ENCODE measurements around the gene TSC2. TPM values are rescaled to one million over a fixed set of nuclear protein-coding genes. Genes with fewer than 3 reads are reported as not detected.

The TSC2 gene
- total RNA-seq, 2 experiments from 2014 or later: 56.6 to 63.9 TPM

- CTCF ChIA-PET: no interaction called here
- POLR2A ChIA-PET: interaction anchor here (0.8 kb wide), 1 partner anchor 8 kb away, joined by 3 read pairs; the partner anchor contains the start of genes NTHL1 and TSC2
- intact Hi-C loops (cut with micrococcal nuclease): no loop called here
Measured at GRCh38 chr16:2056077-2056476, 8.3 kb downstream of the TSC2 start.

DNA sequence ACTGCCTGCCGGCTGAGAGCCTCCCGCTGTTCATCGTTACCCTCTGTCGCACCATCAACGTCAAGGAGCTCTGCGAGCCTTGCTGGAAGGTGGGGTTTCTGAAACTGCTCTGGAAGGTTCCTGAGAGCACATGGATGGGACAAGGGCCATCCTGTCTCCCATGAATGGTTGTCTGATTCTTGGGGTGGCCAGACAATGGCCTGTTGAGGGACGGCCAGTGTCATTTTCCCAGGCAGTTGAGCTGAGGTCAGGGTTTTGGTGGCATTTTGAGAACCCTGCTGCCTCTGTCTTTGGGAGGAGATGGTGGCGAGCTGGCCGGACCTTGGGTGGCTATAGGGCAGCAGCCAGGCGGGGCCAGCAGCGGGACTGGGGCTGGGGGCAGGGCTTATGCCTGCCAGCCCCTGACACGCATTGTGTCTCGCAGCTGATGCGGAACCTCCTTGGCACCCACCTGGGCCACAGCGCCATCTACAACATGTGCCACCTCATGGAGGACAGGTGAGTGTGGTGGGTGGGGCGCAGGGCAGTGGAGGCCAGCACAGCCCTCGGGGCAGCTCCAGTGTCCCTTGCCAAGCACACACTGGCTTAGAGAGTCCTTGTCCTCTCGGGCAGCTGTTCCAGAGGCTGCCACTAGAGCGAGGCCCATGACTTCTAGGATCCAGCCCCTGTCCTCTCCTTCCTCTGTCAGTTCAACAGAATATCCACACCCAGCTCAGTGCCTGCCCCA, 9.1 kb downstream of the TSC2 start:
- intact Hi-C loops (cut with micrococcal nuclease): no loop called here
- Mint-ChIP-seq H3K4me3 (no peak overlapping the region), H3K27ac (no peak overlapping the region), H3K9me3 (no peaks in the 10 kb centered on the region), H3K27me3 (no peaks in the 10 kb centered on the region), H3K36me3 (peaks cover 5% of the 10 kb centered on the region), H3K4me1 (ENCODE audit: low read depth) (no peaks in the 10 kb centered on the region)
- POLR2A ChIA-PET: interaction anchor here (0.8 kb wide), 1 partner anchor 9 kb away, joined by 3 read pairs; the partner anchor contains the start of genes NTHL1 and TSC2
- CTCF ChIA-PET: interaction anchor here (0.8 to 0.9 kb wide), 2 partner anchors 9 to 53 kb away, joined by 3 to 6 read pairs; partner anchors contain the start of genes NTHL1 and TSC2
- DNase-seq: no peak

More at GRCh38 chr16:2056077-2056476, 8.3 kb downstream of the TSC2 start:
- Mint-ChIP-seq H3K36me3 (peaks cover 5% of the 10 kb centered on the region), H3K27ac (no peak overlapping the region), H3K4me1 (ENCODE audit: low read depth) (no peaks in the 10 kb centered on the region), H3K4me3 (no peak overlapping the region), H3K9me3 (no peaks in the 10 kb centered on the region), H3K27me3 (no peaks in the 10 kb centered on the region)
- no peak for DNase-seq

- no peaks in the 10 kb centered on the region for H3K9me3 Mint-ChIP-seq
- no peaks in the 10 kb centered on the region for H3K27me3 Mint-ChIP-seq
- no peak overlapping the region for H3K27ac Mint-ChIP-seq
- H3K4me1 Mint-ChIP-seq (ENCODE audit: low read depth): no peaks in the 10 kb centered on the region
- H3K36me3 Mint-ChIP-seq: peaks cover 5% of the 10 kb centered on the region
- CTCF ChIA-PET: interaction anchor here (0.9 kb wide), 1 partner anchor 53 kb away, joined by 3 read pairs; no protein-coding TSS in a partner anchor
- DNase-seq: no peak
- POLR2A ChIA-PET: no interaction called here
- intact Hi-C loops (cut with micrococcal nuclease): no loop called here
- H3K4me3 Mint-ChIP-seq: no peak overlapping the region
Measured at GRCh38 chr16:2057438-2057837, 9.7 kb downstream of the TSC2 start.

GRCh38 chr16:2058420-2058819, 10.6 kb downstream of the TSC2 start:
- no peak overlapping the region for H3K4me3 Mint-ChIP-seq
- no peak overlapping the region for H3K27ac Mint-ChIP-seq
- H3K27me3 Mint-ChIP-seq: no peaks in the 10 kb centered on the region
- ChIA-PET CTCF (no interaction called here), POLR2A (no interaction called here)
- intact Hi-C loops (cut with micrococcal nuclease): no loop called here
- peaks cover 5% of the 10 kb centered on the region for H3K36me3 Mint-ChIP-seq
- H3K9me3 Mint-ChIP-seq: no peaks in the 10 kb centered on the region
- H3K4me1 Mint-ChIP-seq (ENCODE audit: low read depth): no peaks in the 10 kb centered on the region
- DNase-seq: no peak

GRCh38 chr16:2058872-2059271, 11.1 kb downstream of the TSC2 start:
- Mint-ChIP-seq H3K27me3 (no peaks in the 10 kb centered on the region), H3K9me3 (no peaks in the 10 kb centered on the region), H3K4me3 (no peak overlapping the region), H3K27ac (no peak overlapping the region), H3K36me3 (peaks cover 3% of the 10 kb centered on the region), H3K4me1 (ENCODE audit: low read depth) (no peaks in the 10 kb centered on the region)
- no peak for DNase-seq
- ChIA-PET POLR2A (interaction anchor here (0.6 kb wide), 1 partner anchor 95 kb away, joined by 4 read pairs; no protein-coding TSS in a partner anchor), CTCF (no interaction called here)
- intact Hi-C loops (cut with micrococcal nuclease): no loop called here

GRCh38 chr16:2060346-2060745, 12.6 kb downstream of the TSC2 start:
- peaks cover 2% of the 10 kb centered on the region for H3K36me3 Mint-ChIP-seq
- no peaks in the 10 kb centered on the region for H3K4me1 Mint-ChIP-seq (ENCODE audit: low read depth)
- intact Hi-C loops (cut with micrococcal nuclease): no loop called here
- no peaks in the 10 kb centered on the region for H3K9me3 Mint-ChIP-seq
- CTCF ChIA-PET: no interaction called here
- POLR2A ChIA-PET: interaction anchor here (0.7 kb wide), 1 partner anchor 11 kb away, joined by 3 read pairs; no protein-coding TSS in a partner anchor
- DNase-seq: no peak
- H3K27me3 Mint-ChIP-seq: no peaks in the 10 kb centered on the region
- no peak overlapping the region for H3K4me3 Mint-ChIP-seq
- H3K27ac Mint-ChIP-seq: no peak overlapping the region

GRCh38 chr16:2061023-2061422, 13.2 kb downstream of the TSC2 start:
- ChIA-PET POLR2A (no interaction called here), CTCF (no interaction called here)
- Mint-ChIP-seq H3K4me1 (ENCODE audit: low read depth) (peaks cover under 1% of the 10 kb centered on the region), H3K4me3 (no peak overlapping the region), H3K36me3 (peaks cover 6% of the 10 kb centered on the region), H3K9me3 (no peaks in the 10 kb centered on the region), H3K27me3 (no peaks in the 10 kb centered on the region), H3K27ac (no peak overlapping the region)
- DNase-seq: no peak
- intact Hi-C loops (cut with micrococcal nuclease): no loop called here

- no peaks in the 10 kb centered on the region for H3K27me3 Mint-ChIP-seq
- ChIA-PET CTCF (no interaction called here), POLR2A (no interaction called here)
- H3K27ac Mint-ChIP-seq: no peak overlapping the region
- peaks cover 2% of the 10 kb centered on the region for H3K4me1 Mint-ChIP-seq (ENCODE audit: low read depth)
- intact Hi-C loops (cut with micrococcal nuclease): no loop called here
- H3K9me3 Mint-ChIP-seq: no peaks in the 10 kb centered on the region
- H3K4me3 Mint-ChIP-seq: no peak overlapping the region
- DNase-seq: no peak
- peaks cover 9% of the 10 kb centered on the region for H3K36me3 Mint-ChIP-seq
Measured at GRCh38 chr16:2061526-2061925, 13.7 kb downstream of the TSC2 start.

DNA sequence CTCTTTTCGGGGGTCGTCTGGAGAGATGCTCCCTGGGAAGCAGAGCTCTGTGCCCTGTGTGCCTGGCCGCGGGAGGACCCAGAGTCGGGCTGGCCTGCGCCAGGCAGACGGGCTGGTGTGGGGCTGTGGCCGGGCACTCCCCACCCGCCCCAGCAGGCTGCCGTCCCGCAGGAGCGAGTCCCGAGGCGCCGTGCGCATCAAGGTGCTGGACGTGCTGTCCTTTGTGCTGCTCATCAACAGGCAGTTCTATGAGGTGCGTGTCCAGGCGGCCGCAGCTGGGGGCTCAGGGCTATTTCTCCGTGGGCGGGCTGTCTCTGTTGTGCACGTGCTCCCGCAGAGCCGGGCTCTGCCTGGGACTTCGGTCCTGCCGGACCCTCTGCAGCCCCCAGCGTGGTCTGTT, 15.0 kb downstream of the TSC2 start:
- ChIA-PET CTCF (no interaction called here), POLR2A (no interaction called here)
- H3K9me3 Mint-ChIP-seq: no peaks in the 10 kb centered on the region
- peaks cover 12% of the 10 kb centered on the region for H3K36me3 Mint-ChIP-seq
- no peaks in the 10 kb centered on the region for H3K27me3 Mint-ChIP-seq
- no peak overlapping the region for H3K4me3 Mint-ChIP-seq
- no peak for DNase-seq
- H3K27ac Mint-ChIP-seq: no peak overlapping the region
- H3K4me1 Mint-ChIP-seq (ENCODE audit: low read depth): peaks cover 2% of the 10 kb centered on the region
- intact Hi-C loops (cut with micrococcal nuclease): no loop called here

DNA sequence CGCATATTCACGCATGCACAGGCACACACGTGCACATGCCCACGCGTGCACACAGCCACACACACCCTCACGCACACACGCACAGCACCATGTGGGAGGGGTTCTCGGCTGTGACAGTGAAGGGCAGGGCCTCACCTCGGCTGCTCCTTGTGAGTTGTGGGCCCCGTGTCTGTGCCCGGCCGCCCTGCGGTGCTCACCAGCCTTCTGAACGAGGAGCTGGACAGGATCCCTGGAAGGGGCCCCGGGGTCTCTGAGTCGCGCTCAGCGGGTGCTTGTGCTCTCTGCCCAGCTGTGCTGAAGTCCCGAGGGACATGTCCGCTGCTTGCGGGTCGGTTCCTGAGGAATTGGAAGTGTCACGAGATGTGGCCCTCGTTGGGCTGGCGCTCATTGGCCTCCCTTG, 16.1 kb downstream of the TSC2 start:
- no peaks in the 10 kb centered on the region for H3K9me3 Mint-ChIP-seq
- DNase-seq: no peak
- ChIA-PET CTCF (no interaction called here), POLR2A (no interaction called here)
- intact Hi-C loops (cut with micrococcal nuclease): no loop called here
- no peaks in the 10 kb centered on the region for H3K27me3 Mint-ChIP-seq
- H3K4me1 Mint-ChIP-seq (ENCODE audit: low read depth): peaks cover 2% of the 10 kb centered on the region
- no peak overlapping the region for H3K27ac Mint-ChIP-seq
- H3K36me3 Mint-ChIP-seq: peaks cover 12% of the 10 kb centered on the region
- no peak overlapping the region for H3K4me3 Mint-ChIP-seq

- H3K36me3 Mint-ChIP-seq: peaks cover 12% of the 10 kb centered on the region
- H3K9me3 Mint-ChIP-seq: no peaks in the 10 kb centered on the region
- no peak for DNase-seq
- H3K27ac Mint-ChIP-seq: no peak overlapping the region
- H3K4me3 Mint-ChIP-seq: no peak overlapping the region
- ChIA-PET POLR2A (no interaction called here), CTCF (no interaction called here)
- intact Hi-C loops (cut with micrococcal nuclease): no loop called here
- peaks cover 2% of the 10 kb centered on the region for H3K4me1 Mint-ChIP-seq (ENCODE audit: low read depth)
- no peaks in the 10 kb centered on the region for H3K27me3 Mint-ChIP-seq
Measured at GRCh38 chr16:2064368-2064945, 16.7 kb downstream of the TSC2 start.

DNA sequence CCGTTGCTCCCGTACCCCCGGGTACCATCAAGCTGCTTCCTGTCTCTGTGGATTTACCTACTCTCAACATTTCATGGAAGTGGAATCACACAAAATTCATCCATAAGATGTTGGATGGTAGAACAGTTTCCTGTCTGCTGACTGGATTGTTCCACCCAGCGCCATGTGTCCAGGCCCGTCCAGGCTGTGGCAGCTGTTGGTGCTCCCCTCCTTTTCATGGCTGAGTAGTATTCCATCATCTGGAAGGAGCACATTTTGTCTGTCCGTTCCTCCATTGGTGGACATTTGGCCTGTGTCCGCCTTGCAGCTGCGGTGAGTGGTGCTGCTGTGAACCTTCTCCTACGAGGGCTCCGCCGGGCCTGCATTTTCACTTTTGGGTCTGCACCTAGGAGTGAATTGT, 18.4 kb downstream of the TSC2 start:
- Mint-ChIP-seq H3K4me1 (ENCODE audit: low read depth) (peaks cover 2% of the 10 kb centered on the region), H3K27me3 (no peaks in the 10 kb centered on the region), H3K36me3 (peaks cover 16% of the 10 kb centered on the region), H3K4me3 (no peak overlapping the region), H3K9me3 (no peaks in the 10 kb centered on the region), H3K27ac (no peak overlapping the region)
- intact Hi-C loops (cut with micrococcal nuclease): no loop called here
- CTCF ChIA-PET: interaction anchor here (1.1 kb wide), 1 partner anchor 18 kb away, joined by 3 read pairs; the partner anchor contains the start of genes NTHL1 and TSC2
- POLR2A ChIA-PET: interaction anchor here (1.0 kb wide), 1 partner anchor 18 kb away, joined by 4 read pairs; the partner anchor contains the start of gene TSC2
- DNase-seq: no peak
